Coronary artery (tissue), 2 donors: ENCODE measurements around the gene SNX25.
"Not testable (repeated sequence)": the region's sequence is repeated elsewhere in the genome, so short reads cannot be mapped to it uniquely, and the experiment has no call there.

Experiments used
- DNase-seq: peaks from one replicate; pipeline ENCODE4 v3.0.0-alpha.2; 2017; ENCODE audit warnings: low spot score
- H3K27ac ChIP-seq, 2 donors: fragments of 200-600 bp; sonication (generic); one replicate each; pipeline ENCODE4 v1.5.1; 2016 to 2019
- H3K4me3 ChIP-seq: fragments of 200-600 bp; sonication (generic); 2 replicates; pipeline ENCODE4 v1.5.1; 2016; ENCODE audit warnings: mild to moderate bottlenecking, moderate library complexity
- CTCF ChIP-seq: fragments of 200-600 bp; sonication (generic); IDR thresholded peaks from one replicate; pipeline ENCODE4 v1.5.1; 2019; ENCODE audit warnings: antibody characterized with exemption

SNX25 gene

GRCh38 chr4:185196437-185196836 is 13.0 kb upstream of the SNX25 start:
- DNase-seq: no peak
- no peak for TF ChIP-seq CTCF
- Histone ChIP-seq H3K27ac (no peak overlapping the region), H3K4me3 (no peak overlapping the region)

GRCh38 chr4:185198189-185198588 is 11.2 kb upstream of the SNX25 start:
- not testable (repeated sequence) for H3K4me3 ChIP-seq, DNase-seq, H3K27ac ChIP-seq

GRCh38 chr4:185201977-185202962 is 7.1 kb upstream of the SNX25 start:
- TF ChIP-seq CTCF: no peak
- Histone ChIP-seq H3K27ac (peak overlapping the region; percentile 99), H3K4me3 (peak overlapping the region; percentile 94)
- DNase-seq: no peak

GRCh38 chr4:185202984-185203485 is 6.4 kb upstream of the SNX25 start:
- Histone ChIP-seq H3K4me3 (peak overlapping the region; percentile 94), H3K27ac (peak overlapping the region; percentile 99)
- no peak for TF ChIP-seq CTCF
- no peak for DNase-seq

GRCh38 chr4:185203486-185204237 is 5.7 kb upstream of the SNX25 start, which contains the start of gene CFAP97:
Gene CFAP97, minus strand, starts transcription at chr4:185204000. Its CDS starts 12,804 bp downstream, at chr4:185191196.
- Histone ChIP-seq H3K4me3 (peak within 1 kb of the TSS; percentile 94), H3K27ac (peak within 1 kb of the TSS; percentile 99)
- no peak for TF ChIP-seq CTCF
- DNase-seq: peak; percentile 94

- TF ChIP-seq CTCF: no peak
- H3K27ac ChIP-seq: peak overlapping the region; percentile 99
- H3K4me3 ChIP-seq: peak overlapping the region; percentile 94
- no peak for DNase-seq
Observed at GRCh38 chr4:185204238-185204910, 5.0 kb upstream of the SNX25 start.

- not testable (repeated sequence) for H3K4me3 ChIP-seq, DNase-seq
- peak overlapping the region; percentile 99 for H3K27ac ChIP-seq
Observed at GRCh38 chr4:185205073-185205472, 4.3 kb upstream of the SNX25 start.
